HG02763 (cell line): ENCODE data around the gene PIK3R4.

ENCODE experiments used
- ATAC-seq: cut with Tn5 transposase; IDR thresholded peaks from one replicate; pipeline ENCODE4 v1.9.1; 2021; ENCODE audit warnings: mild to moderate bottlenecking, moderate library complexity; ENCODE audit not compliant: unreplicated experiment

The PIK3R4 gene

DNA sequence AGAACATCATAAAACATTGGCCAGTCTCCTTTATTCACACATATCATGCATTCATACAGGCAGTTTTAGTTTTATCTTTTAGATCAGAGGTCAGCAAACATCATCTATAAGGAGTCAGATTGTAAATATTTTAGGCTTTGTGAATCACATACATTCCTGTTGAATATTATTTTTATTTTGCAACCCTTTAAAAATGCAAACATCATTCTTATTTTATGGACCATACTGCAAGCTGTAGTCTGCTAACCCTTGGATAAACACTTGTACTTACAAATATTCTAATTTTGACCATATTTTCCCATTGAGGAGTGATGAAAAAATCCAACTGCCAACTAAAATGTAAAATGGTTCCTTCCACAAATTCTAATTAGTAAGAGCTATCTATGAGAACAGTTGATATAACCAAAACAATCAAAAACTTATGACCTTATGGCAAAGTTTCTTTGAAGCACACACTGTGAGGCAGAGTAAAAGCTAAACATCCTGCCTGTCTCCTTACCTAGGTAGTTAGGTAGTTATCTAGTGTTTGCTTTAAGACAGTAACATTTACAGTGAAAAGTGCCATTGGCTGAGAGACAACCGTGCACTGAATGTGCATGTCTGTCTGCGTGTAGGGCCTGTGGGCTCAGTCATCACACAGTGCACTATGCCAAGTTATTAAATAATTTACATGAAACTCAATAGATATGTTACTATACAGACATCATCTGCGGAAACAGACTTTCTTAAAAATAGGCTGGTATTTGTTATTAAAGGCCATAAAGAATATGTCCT, 57.7 kb downstream of the PIK3R4 start:
- ATAC-seq = no peak

DNA sequence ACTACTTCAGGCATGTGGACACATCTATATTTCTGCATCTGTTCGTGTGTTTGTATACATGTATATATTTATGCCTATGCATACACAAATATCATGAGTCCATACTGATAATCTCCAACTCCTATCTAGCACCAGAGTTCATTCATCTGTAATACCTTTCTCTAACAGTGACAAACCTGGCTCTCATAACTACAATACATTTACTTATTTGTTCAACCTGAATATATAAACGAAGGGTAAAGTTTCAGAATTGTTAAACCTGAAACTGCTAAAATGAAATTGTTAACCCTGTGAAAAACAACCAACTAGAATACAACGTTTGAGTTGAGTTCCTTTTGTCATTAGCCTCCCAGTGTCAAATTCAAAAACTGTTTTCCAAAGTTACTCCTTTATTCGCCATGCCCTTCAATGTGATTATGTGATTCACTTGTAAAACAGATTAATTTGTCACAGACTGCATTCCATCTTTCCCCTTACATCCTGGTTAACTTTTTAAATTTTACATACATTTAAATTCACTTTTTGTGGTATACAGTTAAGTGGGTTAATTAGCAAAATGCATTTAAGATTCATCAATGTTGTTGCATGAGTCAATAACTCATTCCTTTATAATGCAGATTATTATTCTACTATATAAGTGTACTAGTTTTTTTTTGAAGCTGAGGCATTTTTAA, 58.5 kb downstream of the PIK3R4 start:
- ATAC-seq = no peak

DNA sequence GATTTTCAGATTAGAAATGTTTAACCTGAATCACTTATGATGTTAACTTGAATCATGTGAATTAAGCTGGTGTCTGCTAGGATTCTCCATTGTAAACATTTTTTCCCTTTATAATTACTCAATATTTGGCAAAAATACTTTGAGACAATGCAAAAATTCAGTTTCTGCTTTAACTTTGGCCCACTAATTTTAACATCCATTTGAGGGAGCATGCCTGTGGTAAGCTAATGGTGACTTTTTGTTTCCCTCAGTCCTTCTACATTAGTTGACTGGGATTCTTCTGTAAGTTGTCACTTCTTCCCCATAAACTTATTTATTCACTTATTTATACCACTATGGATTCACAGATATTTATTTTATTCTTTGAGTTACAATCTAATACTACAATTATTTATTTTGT, 59.3 kb downstream of the PIK3R4 start:
- no peak for ATAC-seq

DNA sequence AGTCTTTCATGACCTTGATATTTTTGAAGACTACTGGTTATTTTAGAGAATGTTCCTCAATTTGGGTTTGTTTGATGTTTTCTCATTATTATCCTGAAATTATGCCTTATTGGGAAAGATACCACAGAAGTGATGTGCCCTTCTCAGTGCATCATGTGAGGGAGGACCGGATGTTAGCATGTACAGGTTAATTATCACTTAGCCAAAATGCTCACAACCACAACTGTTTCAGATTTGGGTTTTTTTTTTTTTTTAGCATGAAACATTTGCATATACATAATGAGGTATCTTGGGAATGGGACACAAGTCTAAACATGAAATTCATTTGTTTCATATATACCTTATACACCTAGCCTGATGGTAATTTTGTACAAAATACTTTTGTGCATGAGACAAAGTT, 59.8 kb downstream of the PIK3R4 start:
- no peak for ATAC-seq

DNA sequence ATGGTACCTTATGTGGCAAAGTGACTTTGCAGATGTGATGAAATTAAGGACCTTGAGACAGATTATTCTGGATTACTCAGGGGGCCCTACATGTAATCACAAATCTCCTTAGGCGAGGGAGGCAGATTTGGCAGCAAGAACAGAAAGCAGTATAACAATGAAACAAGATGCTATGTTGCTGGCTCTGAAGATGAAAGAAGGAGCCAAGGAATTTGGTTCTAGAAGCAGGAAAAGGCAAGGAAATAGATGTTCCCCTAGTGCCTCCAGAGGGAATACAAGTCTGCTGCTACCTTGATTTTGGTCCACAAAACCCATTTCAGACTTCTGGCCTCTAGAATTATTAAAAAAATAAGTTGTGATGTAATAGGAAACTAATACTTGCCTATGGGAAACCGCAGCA, 64.5 kb downstream of the PIK3R4 start:
- no peak for ATAC-seq

DNA sequence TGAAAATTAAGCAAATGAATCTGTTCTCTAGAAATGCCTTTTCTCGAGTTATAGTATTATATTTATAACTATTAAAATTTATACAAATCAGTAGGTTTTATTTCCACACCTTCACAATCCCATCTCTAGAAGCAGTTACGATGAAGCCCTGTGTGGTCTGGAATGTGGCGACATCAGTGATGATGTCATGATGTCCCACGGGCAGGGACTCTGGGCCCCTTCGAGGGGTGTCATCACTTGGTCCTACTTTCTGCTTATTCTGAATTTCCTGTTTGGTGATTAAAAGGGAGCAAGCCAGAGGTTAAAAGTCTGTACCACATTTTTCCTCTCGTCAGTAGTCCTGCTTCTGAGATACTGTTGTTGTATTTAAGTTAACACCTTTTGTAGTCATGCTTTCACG, 67.4 kb downstream of the PIK3R4 start:
- no peak for ATAC-seq

DNA sequence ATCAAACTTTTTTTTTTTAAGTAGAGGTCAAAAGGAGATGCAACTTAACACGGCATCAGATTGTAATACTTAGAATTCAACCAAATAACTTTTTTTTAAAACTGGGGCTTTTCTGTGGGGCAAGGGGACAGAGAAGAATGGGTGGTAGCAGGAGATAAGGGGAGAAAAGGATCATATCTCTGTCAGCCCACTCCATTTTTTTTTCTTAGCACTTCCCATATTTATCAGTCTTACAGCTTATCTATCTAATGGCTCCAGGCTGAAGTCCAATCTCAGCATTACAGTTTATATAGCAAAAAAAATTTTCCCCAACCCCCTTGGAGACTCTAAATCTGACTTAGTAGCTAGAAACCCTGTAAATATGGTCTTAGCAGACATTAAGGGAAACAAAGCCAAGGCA, 69.3 kb downstream of the PIK3R4 start:
- ATAC-seq = no peak

DNA sequence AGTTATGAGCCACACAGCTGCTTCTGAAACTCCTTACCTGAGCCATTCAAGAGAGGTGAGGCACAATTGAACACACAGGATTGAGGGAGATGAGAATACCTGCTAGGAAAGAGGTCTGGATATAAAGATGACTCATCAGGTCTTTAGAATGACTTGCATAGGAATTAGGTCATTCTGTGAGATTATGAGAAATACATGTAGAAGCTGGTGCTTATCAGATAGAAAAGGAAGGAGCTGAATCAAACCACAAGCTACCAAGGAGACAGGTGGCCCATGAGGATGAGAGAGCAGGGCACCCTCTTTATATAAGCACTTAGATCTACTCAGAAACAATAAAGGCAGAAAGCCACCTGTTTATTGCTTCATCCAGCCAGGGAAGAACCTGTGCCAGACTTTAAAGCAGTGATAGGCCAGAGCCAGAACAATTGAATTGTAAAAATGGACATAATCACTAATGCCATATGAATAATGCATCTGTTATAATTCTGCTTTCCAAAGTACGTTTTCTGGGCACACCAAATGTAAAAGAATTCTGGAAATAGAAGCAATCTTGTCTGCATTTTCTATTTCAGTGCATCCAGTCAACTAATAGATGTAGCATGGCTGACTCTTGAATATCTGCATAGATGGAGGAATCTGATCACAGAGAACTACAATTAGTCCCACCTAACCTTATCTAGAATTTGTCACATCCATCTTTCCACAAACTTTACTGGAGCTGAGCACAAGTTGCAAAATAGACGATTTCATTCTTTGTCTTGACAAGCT, 74.9 kb downstream of the PIK3R4 start:
- no peak for ATAC-seq

DNA sequence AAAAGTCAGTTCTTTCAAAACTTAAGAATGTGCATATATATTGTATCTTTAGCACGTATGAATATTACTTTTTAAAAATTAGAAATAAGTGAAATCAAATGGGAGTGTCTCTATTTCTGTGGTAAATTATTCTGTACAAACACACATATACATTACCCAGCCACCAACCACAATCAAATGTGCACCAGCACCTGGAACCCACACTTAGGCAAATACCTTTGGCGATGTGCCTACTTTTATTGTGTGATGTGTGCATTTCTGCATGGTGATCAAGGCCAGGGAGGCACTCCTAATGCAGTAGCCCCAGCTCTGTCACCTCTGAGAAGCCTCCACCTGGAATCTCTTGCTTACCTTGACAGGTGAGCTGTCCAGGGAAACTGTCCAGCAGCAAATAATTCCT, 76.9 kb downstream of the PIK3R4 start:
- no peak for ATAC-seq

DNA sequence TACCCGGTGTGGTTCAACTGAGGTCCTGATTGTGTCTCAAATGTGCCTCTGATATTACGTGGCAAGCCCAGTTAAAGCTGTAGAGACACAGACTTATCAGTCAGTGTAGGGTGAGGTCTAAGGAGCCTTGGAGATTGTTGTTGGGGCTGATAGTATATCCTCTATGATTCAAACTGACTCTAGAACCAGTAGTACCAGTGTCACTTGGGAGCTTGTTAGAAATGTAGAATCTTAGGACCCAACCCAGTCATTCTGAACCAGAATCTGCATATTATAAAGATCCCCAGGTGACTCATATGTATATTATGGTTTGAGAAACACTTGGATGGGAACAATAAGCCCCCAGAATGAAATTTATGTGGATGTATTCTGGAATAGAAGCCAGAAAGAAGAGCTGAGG, 83.5 kb downstream of the PIK3R4 start:
- ATAC-seq = no peak

DNA sequence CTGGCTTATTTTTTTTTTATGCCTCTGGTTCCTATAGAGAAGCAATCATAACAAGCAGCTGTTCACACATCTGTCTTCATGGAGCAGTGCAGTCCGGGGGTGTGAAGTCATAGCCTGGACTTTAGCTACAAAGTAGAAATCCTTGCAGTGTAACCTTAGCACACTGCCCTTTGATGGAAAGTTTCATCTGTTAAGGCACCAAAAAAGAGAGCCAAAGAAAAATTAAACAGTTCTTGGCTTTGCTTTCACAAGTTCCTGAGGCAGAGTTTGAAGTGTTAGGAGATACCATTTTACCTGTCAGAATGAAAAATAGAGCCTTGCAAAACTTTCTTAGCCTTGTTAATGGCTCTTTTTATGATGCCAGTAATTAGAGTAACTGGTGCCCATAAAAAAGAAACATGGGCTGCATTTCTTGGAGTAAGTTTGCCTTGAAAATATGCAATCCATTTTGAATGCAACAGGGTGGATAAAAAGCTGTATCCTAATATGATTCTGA, 84.1 kb downstream of the PIK3R4 start:
- no peak for ATAC-seq

DNA sequence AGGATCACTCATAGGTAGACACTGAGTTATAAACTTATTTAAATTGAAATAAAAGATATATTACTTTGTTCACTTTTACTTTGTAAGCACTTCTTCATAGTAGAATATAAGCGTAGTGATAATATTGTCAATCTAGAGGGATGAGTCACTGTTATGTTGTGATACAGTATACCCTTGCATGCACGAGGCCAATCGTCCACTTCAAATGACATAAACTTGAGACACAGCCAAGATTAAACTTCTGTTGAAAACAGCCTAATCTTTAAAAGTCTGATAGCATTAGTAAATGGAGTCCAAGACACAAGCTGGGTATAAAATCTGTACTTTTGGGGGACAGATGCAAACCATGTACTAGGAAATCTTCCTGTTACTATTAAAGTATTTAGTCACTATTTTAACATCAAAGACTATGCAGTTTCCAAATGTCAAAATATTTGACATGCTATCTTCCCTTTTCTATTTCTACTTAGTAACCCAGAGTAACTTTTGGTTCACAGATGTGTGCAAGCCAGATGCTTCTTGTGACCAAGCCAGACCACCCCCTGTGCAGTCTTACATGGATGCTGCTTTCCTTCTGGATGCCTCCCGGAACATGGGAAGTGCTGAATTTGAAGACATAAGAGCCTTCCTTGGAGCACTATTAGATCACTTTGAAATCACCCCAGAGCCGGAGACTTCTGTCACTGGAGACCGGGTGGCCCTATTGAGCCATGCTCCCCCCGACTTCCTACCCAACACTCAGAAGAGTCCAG, 85.3 kb downstream of the PIK3R4 start:
- ATAC-seq = no peak

DNA sequence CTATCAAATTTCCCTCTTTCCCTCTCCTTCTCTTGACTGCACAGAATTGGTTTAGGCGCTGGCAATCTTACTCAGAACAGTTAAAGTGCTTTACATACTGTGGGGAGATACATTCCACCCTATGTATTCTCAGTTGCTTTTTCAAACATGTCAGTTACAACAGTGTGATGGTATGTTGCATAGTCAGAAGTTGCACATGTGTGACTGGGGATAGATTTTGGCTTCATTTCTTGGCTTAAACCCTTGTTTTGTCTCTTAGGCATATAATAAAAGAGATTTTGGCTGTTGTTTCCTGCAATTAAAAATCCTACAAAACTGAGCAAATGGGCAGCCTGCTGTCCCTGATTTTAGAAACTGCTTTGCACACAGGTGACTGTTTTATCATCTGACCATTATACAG, 86.7 kb downstream of the PIK3R4 start:
- ATAC-seq = no peak

DNA sequence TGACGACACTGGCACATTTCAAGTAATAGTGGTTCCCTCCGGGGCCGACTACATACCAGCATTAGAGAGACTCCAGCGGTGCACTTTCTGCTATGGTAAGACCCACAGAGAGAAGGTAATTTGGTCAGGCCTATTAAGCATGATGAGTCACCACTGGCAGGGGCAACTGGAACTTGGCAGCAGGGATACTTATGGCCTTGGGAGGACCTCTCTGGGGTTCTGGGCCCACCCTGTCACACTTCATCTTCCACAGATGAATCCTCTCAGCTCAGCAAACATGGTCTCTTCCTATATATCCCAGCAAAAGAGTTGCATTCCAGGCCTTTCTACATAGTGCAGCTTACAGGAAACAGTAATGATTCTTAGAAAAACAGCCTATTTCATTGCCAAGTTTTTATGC, 88.0 kb downstream of the PIK3R4 start:
- ATAC-seq = no peak

DNA sequence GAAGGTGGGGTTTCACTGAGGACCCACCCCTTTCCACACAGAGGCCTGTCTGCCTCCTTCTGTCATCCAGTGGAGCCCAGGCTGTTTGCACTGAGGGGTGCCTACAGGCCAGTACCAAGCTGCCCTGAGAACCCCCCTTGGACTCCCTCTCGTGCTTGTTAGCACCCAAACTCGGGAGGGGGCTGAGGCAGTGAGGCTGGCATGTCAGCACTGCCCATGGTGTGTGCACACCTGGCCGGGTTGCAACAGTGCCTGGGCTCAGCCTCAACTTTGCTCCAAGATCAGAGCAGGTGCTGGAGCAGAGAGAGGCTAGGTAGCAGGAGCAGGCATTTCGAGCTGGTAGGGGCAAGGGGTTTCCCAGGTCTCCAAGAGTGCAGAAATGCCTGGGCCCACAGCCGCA, 90.0 kb downstream of the PIK3R4 start:
- ATAC-seq = no peak

DNA sequence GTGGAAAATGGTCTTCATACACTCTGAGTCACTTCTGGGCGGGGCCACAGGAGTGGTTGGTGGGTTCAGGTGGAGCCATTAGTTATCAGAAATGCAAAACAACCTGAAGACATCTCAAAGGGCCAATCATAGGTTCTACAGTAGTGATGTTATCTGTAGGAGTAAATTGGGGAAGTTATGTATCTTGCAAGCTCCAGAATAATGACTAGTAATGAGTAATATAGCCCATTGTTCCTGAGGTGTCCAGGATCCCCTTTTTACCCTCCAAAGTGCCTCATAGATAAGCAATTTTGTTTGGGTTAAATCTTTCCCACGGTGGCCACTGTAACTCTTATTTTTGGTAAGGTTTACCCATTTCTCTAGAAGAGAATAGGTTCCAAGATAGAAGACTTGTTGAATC, 91.7 kb downstream of the PIK3R4 start:
- ATAC-seq = no peak

DNA sequence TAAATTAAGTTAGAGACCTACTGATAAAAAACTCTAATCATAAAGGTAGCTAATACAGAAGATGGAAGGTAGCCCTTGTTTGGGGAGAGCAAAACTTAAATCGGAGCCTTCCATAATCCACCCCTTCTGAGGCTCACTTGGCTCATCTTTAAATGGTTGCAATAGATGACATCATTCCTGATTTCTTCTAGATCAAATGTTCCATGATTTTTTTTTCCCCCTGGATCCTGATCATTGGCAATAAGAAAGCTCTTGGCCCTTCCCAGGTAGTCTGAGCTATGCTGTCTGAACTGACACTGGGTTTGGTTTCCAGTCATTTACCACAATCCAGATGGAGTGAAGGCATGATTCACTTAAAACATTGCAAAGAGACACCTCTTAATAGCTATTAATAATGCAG, 92.5 kb downstream of the PIK3R4 start:
- no peak for ATAC-seq

DNA sequence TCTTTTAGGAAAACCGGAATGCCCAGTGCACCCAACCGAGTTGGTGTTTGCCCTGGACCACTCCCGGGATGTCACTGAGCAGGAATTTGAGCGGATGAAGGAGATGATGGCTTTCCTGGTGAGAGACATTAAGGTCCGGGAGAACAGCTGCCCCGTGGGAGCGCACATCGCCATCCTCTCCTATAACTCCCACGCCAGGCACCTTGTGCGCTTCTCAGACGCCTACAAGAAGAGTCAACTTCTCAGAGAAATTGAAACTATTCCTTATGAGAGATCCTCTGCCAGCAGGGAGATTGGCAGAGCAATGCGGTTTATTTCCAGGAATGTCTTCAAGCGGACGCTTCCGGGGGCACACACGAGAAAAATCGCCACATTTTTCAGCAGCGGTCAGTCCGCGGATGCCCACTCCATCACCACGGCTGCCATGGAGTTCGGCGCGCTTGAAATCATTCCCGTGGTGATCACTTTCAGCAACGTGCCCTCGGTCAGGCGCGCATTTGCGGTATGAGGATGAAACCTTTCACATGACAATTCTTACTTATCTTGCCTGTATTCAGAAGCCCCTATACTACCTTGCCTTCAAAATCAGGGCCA, 97.5 kb downstream of the PIK3R4 start:
- no peak for ATAC-seq

DNA sequence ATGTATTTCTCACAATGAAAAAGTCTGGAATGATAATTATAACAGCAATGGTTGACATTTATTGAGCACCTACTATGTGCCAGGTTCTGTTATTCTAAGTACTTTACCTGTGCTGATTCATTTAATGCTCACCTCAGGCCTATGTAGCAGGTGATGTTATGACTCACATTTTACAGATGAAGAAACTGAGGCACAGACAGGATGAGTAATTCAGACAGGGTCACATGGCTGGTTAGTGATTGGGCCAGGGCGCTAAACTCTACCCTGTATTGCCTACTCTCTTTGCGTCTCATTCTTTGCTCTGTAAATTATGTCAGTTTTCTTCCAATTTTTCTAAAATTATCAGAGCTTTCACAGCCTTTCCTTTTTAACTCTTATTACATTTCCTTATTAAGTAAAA, 98.3 kb downstream of the PIK3R4 start:
- ATAC-seq = no peak

DNA sequence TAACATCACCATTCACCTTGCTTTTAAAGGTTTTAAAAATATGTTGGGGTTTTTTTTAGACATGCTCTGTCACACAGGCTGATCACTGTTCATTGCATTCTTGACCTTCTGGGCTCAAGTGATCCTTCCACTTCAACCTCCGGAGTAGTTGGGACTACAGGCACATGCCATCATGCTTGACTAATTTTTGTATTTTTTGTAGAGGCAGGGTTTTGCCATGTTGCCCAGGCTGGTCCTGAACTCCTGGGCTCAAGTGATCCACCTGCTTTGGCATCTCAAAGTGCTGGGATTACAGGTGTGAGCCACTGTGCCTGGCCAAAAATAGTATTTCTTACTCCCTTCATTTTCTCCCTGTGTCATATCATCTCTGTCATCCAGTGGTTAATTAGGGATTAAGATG, 101.4 kb downstream of the PIK3R4 start:
- ATAC-seq = no peak
